ENCODE results near the gene ANXA2R. TPM values are rescaled to one million over a fixed set of nuclear protein-coding genes. Genes with fewer than 3 reads are reported as not detected.
A peak's percentile ranks its signal among the peaks of the same experiment; 100 is the strongest.

Gene ANXA2R
- polyA plus RNA-seq, 3 donors: 2.3 to 6.4 (median 3.1) TPM

DNA sequence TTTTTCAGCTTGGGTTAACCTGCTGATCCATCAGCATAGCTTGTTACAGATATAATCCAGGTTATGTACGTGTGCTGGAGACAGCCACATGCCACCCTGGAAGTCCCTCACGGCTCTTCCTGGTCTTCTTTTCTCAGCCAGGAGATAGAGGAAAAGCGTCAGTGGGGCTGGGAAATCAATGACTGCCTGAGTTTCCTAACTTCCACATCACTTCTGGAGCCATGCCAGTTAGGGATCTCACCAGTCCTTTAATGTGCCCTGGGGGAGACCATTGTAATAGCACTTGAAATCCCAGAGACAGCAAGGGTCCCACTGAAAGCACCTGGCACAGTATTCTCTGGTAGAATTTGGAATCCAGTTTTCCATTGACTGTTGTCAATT, 29.2 kb downstream of the ANXA2R start:
- WGBS (ENCODE audit: insufficient coverage): 60% methylated on average over 1 of the region's 3 CpGs
- H3K27ac ChIP-seq (ENCODE audit: low read depth in 1 of 2, low read length in 2 of 2): peak overlapping the region; percentile 97
- H3K4me1 ChIP-seq (ENCODE audit: control insufficient read depth in 1 of 2, insufficient read depth in 2 of 2, low read length in 2 of 2): peaks cover 33 to 44% of the 10 kb centered on the region in 2 donors
- H3K36me3 Mint-ChIP-seq: peaks cover 0 to 2% of the 10 kb centered on the region in 2 donors
- peaks cover 4% of the 10 kb centered on the region for H3K79me2 ChIP-seq (ENCODE audit: insufficient read depth, low read length)
- peak overlapping the region in 2 of 3 experiments; percentile 58 to 86 for H3K4me3 ChIP-seq (replicated peaks in 1 of 3; ENCODE audit: low read depth in 2 of 3, low read length in 3 of 3)
- intact Hi-C loops (cut with micrococcal nuclease): loop anchor here in 1 of 2 donors (1.0 kb wide), 1 partner anchor 8 kb away; no protein-coding TSS in a partner anchor
- H2AFZ ChIP-seq (ENCODE audit: insufficient read depth, low read depth, low read length, poor library complexity, severe bottlenecking): peak overlapping the region; percentile 86
- peaks cover 0 to 8% (median 4%) of the 10 kb centered on the region in 7 donors for H3K9me3 Mint-ChIP-seq
- no peaks in the 10 kb centered on the region for H3K36me3 ChIP-seq (replicated peaks in 1 of 2; ENCODE audit: control insufficient read depth in 1 of 2, insufficient read depth in 2 of 2, low read length in 2 of 2)
- no peaks in the 10 kb centered on the region for H4K20me1 ChIP-seq (ENCODE audit: insufficient read depth, low read length)
- peak in 2 of 3 donors; percentile 70 to 80 for DNase-seq
- peak overlapping the region; percentile 83 for H3K9ac ChIP-seq (ENCODE audit: insufficient read depth, low read length, poor library complexity, severe bottlenecking)
- H3K4me2 ChIP-seq (replicated peaks; ENCODE audit: extremely low read depth, low read length, poor library complexity, severe bottlenecking): peak overlapping the region; percentile 81
- peak overlapping the region; percentile 97 to 100 (median 99) for H3K27ac Mint-ChIP-seq
- peaks cover 42% of the 10 kb centered on the region for H3K4me1 Mint-ChIP-seq
- no peaks in the 10 kb centered on the region for H3K9me3 ChIP-seq (replicated peaks in 1 of 2; ENCODE audit: control insufficient read depth in 1 of 2, insufficient read depth in 1 of 2, low read length in 2 of 2)
- no peaks in the 10 kb centered on the region for H3K27me3 ChIP-seq (ENCODE audit: control insufficient read depth in 2 of 2, insufficient read depth in 2 of 2, low read length in 2 of 2)
- H3K27me3 Mint-ChIP-seq (ENCODE audit: low read depth in 3 of 3): peaks cover 0 to 2% (median 0%) of the 10 kb centered on the region in 3 donors
- TF ChIP-seq CTCF (IDR thresholded peaks at IDR 0.05): no peak
- H3K4me3 Mint-ChIP-seq: peak overlapping the region; percentile 86 to 96

GRCh38 chr5:43008363-43009153, 31.6 kb downstream of the ANXA2R start:
- Histone ChIP-seq H3K27me3 (ENCODE audit: control insufficient read depth in 2 of 2, insufficient read depth in 2 of 2, low read length in 2 of 2) (no peaks in the 10 kb centered on the region), H3K9me3 (replicated peaks in 1 of 2; ENCODE audit: control insufficient read depth in 1 of 2, insufficient read depth in 1 of 2, low read length in 2 of 2) (no peaks in the 10 kb centered on the region), H3K4me1 (ENCODE audit: control insufficient read depth in 1 of 2, insufficient read depth in 2 of 2, low read length in 2 of 2) (peaks cover 38 to 57% of the 10 kb centered on the region in 2 donors), H3K4me3 (replicated peaks in 1 of 3; ENCODE audit: low read depth in 2 of 3, low read length in 3 of 3) (peak overlapping the region; percentile 58 to 96 (median 86)), H2AFZ (ENCODE audit: insufficient read depth, low read depth, low read length, poor library complexity, severe bottlenecking) (peak overlapping the region; percentile 87), H4K20me1 (ENCODE audit: insufficient read depth, low read length) (no peaks in the 10 kb centered on the region), H3K36me3 (replicated peaks in 1 of 2; ENCODE audit: control insufficient read depth in 1 of 2, insufficient read depth in 2 of 2, low read length in 2 of 2) (no peaks in the 10 kb centered on the region), H3K27ac (ENCODE audit: low read depth in 1 of 2, low read length in 2 of 2) (peak overlapping the region; percentile 97), H3K9ac (ENCODE audit: insufficient read depth, low read length, poor library complexity, severe bottlenecking) (peak overlapping the region; percentile 83), H3K4me2 (replicated peaks; ENCODE audit: extremely low read depth, low read length, poor library complexity, severe bottlenecking) (peak overlapping the region; percentile 81), H3K79me2 (ENCODE audit: insufficient read depth, low read length) (no peaks in the 10 kb centered on the region)
- H3K4me1 Mint-ChIP-seq: peaks cover 40% of the 10 kb centered on the region
- WGBS (ENCODE audit: insufficient coverage): 1% methylated on average over 25 of the region's 35 CpGs
- H3K27me3 Mint-ChIP-seq (ENCODE audit: low read depth in 3 of 3): peaks cover 0 to 2% (median 0%) of the 10 kb centered on the region in 3 donors
- peak overlapping the region; percentile 88 to 96 for H3K4me3 Mint-ChIP-seq
- peak overlapping the region; percentile 97 to 100 (median 99) for H3K27ac Mint-ChIP-seq
- no peaks in the 10 kb centered on the region for H3K36me3 Mint-ChIP-seq
- TF ChIP-seq CTCF (IDR thresholded peaks at IDR 0.05): no peak
- DNase-seq: peak; percentile 84 to 90 (median 89)
- intact Hi-C loops (cut with micrococcal nuclease): loop anchor here in 1 of 2 donors (5.0 kb wide), 2 partner anchors 34 to 56 kb away; partner anchors contain the start of gene ANXA2R
- H3K9me3 Mint-ChIP-seq: peaks cover 0 to 8% (median 4%) of the 10 kb centered on the region in 7 donors

Data from CD14-positive monocyte (primary cell).